ENCODE measurements around the gene GMPPB.

Gene GMPPB

DNA sequence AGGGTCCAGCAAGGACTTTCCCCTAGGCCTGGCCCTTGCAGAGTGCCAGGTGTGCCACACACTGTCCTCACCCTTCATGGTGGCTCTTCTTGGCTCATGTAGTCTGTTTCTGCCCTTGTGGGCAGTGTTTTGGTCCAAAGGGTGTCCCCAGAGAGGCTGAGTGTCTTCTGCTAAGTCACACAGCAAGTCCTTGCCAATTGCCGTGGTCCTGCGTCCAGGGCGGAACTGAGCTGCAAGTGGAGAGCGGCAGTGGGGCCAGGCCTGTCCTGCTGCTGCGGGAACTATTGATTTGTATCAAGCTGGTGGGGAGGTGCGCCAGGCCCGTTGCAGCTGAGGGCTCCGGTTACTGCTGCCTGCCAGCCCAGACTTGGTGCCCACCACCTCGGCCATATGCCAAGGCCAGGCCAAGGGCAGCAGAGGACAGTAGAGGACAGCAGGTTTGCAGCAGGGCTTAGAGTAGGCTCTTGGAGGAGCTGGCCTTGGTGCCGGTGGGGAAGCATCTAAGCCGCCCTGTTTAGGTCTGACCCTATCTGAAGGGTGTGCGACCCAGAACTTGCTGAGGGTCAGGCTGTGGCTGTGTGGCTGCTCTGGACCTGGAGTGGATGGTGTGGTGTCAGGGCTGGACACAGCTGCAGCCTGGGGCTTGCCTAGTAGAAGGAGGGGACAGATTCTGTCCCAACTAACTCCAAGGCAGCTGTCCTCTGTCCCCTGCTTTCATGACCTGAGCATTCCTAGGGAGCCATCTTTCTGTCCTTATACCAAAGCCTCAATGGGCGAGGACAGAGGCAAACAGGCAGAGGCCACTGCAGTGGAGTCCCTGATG is 8.8 kb downstream of the GMPPB start:
- no peak for DNase-seq (ENCODE audit: low spot score)
- in situ Hi-C loops (cut with MboI; ENCODE audit: low pct_unique_long_range_greater_than_20kb, low sequenced_read_pairs, unreplicated experiment): no loop called here
- TF ChIP-seq, protein P1, sequence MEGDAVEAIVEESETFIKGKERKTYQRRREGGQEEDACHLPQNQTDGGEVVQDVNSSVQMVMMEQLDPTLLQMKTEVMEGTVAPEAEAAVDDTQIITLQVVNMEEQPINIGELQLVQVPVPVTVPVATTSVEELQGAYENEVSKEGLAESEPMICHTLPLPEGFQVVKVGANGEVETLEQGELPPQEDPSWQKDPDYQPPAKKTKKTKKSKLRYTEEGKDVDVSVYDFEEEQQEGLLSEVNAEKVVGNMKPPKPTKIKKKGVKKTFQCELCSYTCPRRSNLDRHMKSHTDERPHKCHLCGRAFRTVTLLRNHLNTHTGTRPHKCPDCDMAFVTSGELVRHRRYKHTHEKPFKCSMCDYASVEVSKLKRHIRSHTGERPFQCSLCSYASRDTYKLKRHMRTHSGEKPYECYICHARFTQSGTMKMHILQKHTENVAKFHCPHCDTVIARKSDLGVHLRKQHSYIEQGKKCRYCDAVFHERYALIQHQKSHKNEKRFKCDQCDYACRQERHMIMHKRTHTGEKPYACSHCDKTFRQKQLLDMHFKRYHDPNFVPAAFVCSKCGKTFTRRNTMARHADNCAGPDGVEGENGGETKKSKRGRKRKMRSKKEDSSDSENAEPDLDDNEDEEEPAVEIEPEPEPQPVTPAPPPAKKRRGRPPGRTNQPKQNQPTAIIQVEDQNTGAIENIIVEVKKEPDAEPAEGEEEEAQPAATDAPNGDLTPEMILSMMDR (IDR thresholded peaks at IDR 0.05; ENCODE audit: extremely low read depth, insufficient read depth, missing control alignments): no peak

DNA sequence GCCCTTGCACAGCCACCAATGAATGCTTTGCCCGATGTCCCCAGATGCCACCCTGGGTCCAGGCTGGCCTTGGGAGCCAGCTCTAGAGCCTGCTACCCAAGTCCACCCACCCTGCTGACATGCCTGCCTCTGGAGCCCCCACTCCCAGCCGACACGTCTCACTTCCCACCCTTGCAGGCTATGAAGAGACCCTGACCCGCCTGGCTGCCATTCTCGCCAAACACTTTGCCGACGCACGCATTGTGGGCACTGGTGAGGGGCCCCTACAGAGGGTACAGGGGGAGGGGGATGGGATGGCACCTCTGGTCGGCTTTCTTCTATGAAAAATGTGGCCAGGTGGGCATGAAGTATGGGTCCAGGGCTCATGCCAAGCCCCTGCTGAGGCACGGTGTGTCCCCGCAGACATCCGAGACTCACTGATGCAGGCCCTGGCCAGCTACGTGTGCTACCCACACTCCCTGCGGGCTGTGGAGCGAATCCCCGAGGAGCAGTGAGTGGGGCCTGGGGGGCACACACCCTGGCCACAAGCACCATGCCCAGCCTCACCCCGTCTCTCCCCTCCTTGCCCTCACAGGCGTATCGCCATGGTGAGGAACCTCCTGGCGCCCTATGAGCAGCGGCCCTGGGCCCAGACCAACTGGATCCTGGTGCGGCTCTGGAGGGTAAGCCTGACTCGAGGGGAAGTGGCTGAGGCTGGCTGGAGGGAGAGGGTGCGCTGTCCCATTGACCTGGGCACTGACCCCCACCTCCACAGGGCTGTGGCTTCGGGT is 10.2 kb downstream of the GMPPB start:
- TF ChIP-seq, protein P1 (IDR thresholded peaks at IDR 0.05; ENCODE audit: extremely low read depth, insufficient read depth, missing control alignments): no peak
- in situ Hi-C loops (cut with MboI; ENCODE audit: low pct_unique_long_range_greater_than_20kb, low sequenced_read_pairs, unreplicated experiment): no loop called here
- no peak for DNase-seq (ENCODE audit: low spot score)

DNA sequence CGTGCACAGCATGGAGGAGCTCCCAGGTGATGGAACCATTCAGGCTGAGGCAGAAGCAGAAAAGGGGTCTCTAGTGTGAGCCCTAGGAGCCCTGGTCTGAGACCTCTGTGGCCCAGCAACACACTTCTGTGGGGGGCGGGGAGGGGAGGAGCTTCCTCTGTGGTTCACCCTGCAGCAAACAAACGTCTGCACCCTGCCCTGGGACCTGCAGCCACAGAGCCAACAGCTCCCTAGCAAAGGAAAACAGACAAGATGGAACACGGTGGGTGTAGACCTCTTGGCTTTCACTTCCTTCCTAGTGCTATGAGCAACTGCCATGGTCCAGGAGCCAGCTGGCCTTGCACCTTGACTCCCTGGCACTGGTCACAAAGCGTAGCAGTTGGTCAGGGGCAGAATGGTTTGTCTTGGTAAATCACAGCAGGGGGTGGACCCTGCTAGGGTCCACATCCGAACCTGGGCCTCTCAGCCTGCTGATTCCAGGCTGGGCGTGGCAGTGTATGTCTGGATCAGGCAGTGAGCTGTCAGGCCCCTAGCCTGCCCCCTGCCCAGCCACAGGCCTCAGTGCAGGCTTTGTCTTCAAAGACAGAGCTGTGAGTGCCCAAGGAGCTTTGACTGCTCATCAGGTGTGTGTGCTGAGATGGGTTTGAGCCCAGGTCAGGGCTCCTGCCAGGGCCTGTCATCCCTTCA is 11.0 kb downstream of the GMPPB start:
- DNase-seq (ENCODE audit: low spot score): no peak
- in situ Hi-C loops (cut with MboI; ENCODE audit: low pct_unique_long_range_greater_than_20kb, low sequenced_read_pairs, unreplicated experiment): no loop called here
- TF ChIP-seq, protein P1 (IDR thresholded peaks at IDR 0.05; ENCODE audit: extremely low read depth, insufficient read depth, missing control alignments): no peak

DNA sequence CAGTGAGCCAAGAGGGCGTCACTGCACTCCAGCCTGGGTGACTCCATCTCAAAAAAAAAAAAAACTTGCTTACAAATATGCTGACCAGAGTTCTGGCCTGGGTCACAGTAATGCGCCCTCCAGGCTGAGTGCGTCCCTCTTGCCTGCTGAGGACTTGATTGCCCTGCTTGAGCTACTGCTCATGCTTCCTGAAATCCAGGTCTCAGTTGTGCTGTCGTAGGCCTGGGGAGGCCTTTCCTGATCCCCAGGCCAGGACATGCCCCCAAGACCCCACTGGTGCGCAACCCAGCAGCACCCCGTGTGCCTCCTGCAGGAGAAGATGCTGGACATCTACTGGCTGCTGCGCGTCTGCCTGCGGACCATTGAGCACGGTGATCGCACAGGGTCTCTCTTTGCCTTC is 11.6 kb downstream of the GMPPB start:
- no peak for DNase-seq (ENCODE audit: low spot score)
- in situ Hi-C loops (cut with MboI; ENCODE audit: low pct_unique_long_range_greater_than_20kb, low sequenced_read_pairs, unreplicated experiment): no loop called here
- TF ChIP-seq, protein P1 (IDR thresholded peaks at IDR 0.05; ENCODE audit: extremely low read depth, insufficient read depth, missing control alignments): no peak

DNA sequence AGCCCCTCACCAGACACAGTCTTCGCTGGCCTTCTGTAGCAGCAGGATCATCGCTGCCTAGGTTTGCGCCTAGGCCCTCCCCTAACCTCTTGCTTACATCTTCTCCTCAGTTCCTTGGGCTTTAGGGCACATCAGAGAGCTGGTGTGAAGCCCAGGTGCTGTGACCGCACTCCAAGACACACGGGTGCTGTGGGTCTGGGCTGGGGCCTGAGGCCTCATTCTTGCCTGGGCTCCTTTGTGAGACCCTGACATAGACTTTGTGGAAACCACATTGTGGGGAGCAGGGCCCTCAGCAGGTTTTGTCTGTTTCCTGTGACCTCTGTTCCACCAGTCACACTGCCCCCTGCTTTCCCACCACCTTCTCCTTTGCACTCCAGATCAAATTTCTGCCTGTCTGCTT is 12.3 kb downstream of the GMPPB start:
- no peak for DNase-seq (ENCODE audit: low spot score)
- TF ChIP-seq, protein P1 (IDR thresholded peaks at IDR 0.05; ENCODE audit: extremely low read depth, insufficient read depth, missing control alignments): no peak
- in situ Hi-C loops (cut with MboI; ENCODE audit: low pct_unique_long_range_greater_than_20kb, low sequenced_read_pairs, unreplicated experiment): no loop called here

DNA sequence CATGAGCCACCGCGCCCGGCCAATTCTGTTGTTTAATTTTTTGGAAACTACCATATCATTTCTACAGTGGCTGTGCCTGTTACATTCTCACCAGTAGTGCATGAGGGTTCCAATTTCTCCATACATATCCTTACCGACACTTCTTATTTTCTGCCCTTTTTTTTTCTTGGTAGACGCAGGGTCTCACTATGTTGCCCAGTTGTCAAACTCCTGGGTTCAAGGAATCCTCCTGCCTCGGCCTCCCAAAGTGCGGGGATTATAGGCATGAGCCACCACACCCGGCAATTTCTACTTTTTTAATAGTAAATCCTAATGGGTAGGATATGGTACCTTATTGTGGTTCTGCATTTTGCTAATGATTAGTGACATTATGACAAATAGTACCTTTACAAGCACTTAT is 13.9 kb downstream of the GMPPB start:
- DNase-seq (ENCODE audit: low spot score): no peak
- TF ChIP-seq, protein P1 (IDR thresholded peaks at IDR 0.05; ENCODE audit: extremely low read depth, insufficient read depth, missing control alignments): no peak
- in situ Hi-C loops (cut with MboI; ENCODE audit: low pct_unique_long_range_greater_than_20kb, low sequenced_read_pairs, unreplicated experiment): no loop called here
